Mucosa of descending colon (tissue), 3 donors: ENCODE data around the gene TIA1. TPM values are rescaled to one million over a fixed set of nuclear protein-coding genes. Genes with fewer than 3 reads are reported as not detected.

ENCODE experiments used
- ATAC-seq: fragments of 200-7000 bp; cut with Tn5 transposase; one replicate; pipeline ENCODE4 v1.9.1; 2020; ENCODE audit warnings: mild to moderate bottlenecking, moderate library complexity
- DNase-seq, 3 donors: peaks; one replicate each; pipeline ENCODE4 v3.0.0-alpha.2; 2020
- H3K36me3 ChIP-seq: fragments of 200-600 bp; one replicate; pipeline ENCODE4 v1.8.0; 2021; ENCODE audit warnings: low read depth, mild to moderate bottlenecking
- H3K4me1 ChIP-seq: fragments of 200-600 bp; one replicate; pipeline ENCODE4 v1.8.0; 2021; ENCODE audit warnings: low read depth, mild to moderate bottlenecking
- H3K4me3 ChIP-seq: fragments of 200-600 bp; one replicate; pipeline ENCODE4 v1.8.0; 2021; ENCODE audit warnings: mild to moderate bottlenecking
- H3K9me3 ChIP-seq: fragments of 200-600 bp; one replicate; pipeline ENCODE4 v1.8.0; 2021; ENCODE audit warnings: mild to moderate bottlenecking
- intact Hi-C, 2 donors: fragments of 100-400 bp; cut with DNase I in 1 of 2; cut with micrococcal nuclease in 1 of 2; formaldehyde crosslinking; loops; one replicate each; pipeline versions ENCODE4 v1.11.0 to v1.11.1; 2022; cut with DNase I, micrococcal nuclease
- total RNA-seq, 3 donors: library from RNA; stranded (reverse); fragmentation: NEBNext Ultra II Directional in 2 of 3; extraction: Animal tissue kit (Norgen Biotek cat#: 25700) in 2 of 3; gene quantifications; one replicate each; pipeline versions ENCODE4 v1.2.1 to v1.2.4, GENCODE V29; 2021 to 2023
- TF ChIP-seq, protein P1 (sequence below): fragments of 200-600 bp; IDR thresholded peaks from one replicate; pipeline ENCODE4 v1.8.0; 2022; ENCODE audit warnings: antibody characterized with exemption, mild to moderate bottlenecking
- donor health status: DM: no; HTN: no; CAD: no; lungs with moderate emphysema.
- donor health status: DM: no; HTN: no; CAD: no.
- donor health status: DM: no; HTN: yes; CAD: no.

The TIA1 gene
- total RNA-seq, 3 donors from 2014 or later: 83.0 to 135 (median 115) TPM

DNA sequence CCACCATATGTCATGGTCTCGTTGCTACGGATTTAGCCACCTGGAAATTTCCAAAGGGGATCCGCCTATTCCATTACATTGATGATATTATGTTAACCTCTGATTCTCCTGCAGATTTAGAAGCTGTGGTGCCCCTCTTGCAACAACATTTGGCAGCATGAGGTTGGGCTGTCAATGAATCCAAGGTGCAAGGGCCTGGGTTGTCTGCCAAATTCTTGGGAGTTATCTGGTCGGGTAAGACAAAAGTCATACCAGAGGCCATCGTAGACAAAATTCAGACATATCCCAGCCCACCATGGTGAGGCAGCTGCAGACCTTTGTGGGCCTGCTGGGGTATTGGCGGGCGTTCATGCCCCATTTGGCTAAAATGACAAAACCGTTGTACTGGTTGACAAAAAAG, 44.0 kb downstream of the TIA1 start:
- TF ChIP-seq, protein P1, sequence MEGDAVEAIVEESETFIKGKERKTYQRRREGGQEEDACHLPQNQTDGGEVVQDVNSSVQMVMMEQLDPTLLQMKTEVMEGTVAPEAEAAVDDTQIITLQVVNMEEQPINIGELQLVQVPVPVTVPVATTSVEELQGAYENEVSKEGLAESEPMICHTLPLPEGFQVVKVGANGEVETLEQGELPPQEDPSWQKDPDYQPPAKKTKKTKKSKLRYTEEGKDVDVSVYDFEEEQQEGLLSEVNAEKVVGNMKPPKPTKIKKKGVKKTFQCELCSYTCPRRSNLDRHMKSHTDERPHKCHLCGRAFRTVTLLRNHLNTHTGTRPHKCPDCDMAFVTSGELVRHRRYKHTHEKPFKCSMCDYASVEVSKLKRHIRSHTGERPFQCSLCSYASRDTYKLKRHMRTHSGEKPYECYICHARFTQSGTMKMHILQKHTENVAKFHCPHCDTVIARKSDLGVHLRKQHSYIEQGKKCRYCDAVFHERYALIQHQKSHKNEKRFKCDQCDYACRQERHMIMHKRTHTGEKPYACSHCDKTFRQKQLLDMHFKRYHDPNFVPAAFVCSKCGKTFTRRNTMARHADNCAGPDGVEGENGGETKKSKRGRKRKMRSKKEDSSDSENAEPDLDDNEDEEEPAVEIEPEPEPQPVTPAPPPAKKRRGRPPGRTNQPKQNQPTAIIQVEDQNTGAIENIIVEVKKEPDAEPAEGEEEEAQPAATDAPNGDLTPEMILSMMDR: no peak
- Histone ChIP-seq H3K36me3 (no peaks in the 10 kb centered on the region), H3K4me1 (no peaks in the 10 kb centered on the region), H3K9me3 (no peaks in the 10 kb centered on the region), H3K4me3 (no peak overlapping the region)
- intact Hi-C loops: no loop called here
- no peak for DNase-seq
- ATAC-seq: no peak

DNA sequence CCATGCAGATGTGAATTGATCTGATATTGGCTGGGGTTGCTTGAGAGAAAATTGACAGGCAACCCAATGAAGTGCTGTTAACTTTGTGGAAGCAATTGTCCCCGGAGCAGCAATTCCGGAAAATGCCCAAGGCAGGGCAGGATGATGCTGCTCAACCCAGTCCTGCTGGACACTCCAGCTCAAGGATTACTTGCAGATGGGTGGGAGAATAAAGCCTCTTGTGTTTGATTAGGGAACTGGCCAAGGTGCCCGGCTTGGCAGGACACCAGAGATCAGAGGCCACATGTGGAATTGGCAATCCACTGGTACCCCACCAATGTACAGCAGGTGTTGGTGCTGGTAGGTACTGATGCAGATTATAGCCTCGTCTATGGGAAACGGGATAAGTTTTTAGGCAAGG, 45.3 kb downstream of the TIA1 start:
- Histone ChIP-seq H3K4me3 (no peak overlapping the region), H3K9me3 (no peaks in the 10 kb centered on the region), H3K36me3 (no peaks in the 10 kb centered on the region), H3K4me1 (no peaks in the 10 kb centered on the region)
- TF ChIP-seq, protein P1: no peak
- no peak for DNase-seq
- intact Hi-C loops: no loop called here
- no peak for ATAC-seq

DNA sequence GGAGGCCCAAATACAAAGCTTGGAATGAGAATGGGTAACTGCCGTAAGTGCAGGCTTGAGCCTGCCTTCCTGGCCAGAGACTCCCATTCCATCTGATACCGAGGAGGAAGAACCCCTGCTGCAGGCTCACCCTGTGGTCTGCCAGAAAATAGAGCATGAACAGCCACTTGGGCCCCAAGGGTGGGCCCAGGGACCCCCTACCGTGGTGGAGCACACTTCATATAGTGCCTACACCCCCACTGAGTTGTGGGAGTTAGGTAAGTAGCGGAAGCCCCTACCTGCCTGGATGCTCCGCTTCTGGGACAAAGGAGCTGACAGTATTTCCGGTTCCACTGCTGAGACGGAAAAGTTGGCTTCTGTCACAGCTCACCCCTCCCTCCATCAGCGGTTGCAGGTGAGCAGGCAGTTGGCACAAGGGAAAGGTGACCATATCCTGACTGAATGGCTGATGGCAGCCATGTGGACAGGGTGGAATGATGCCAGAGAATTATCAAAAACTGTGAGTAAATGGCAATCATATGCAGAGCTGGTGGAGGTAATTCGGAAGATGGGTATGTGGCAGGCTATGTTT, 46.1 kb downstream of the TIA1 start:
- Histone ChIP-seq H3K9me3 (no peaks in the 10 kb centered on the region), H3K4me1 (no peaks in the 10 kb centered on the region), H3K36me3 (no peaks in the 10 kb centered on the region), H3K4me3 (no peak overlapping the region)
- peak; percentile 54 for ATAC-seq
- intact Hi-C loops: no loop called here
- DNase-seq: no peak
- TF ChIP-seq, protein P1: no peak

DNA sequence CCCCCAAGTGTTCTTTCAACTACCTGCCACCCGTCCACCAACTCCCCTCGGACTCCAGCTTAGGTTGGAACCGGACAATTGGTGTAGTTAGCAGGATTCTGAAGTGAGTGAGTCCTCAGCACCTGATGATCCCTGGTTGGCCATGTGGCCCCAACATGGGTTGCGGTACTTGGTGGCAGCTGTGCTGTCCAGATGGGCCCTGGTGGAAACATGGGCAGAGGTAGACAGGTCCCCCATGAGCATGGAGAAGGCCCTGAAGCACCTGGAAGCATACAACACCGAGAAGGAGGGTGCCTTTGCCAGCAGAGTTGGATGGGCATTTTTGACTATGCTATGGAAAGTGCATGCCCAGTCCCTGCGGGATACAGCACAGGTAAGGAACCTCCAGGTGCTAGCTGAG, 46.6 kb downstream of the TIA1 start:
- TF ChIP-seq, protein P1: no peak
- no peak for DNase-seq
- H3K4me3 ChIP-seq: no peak overlapping the region
- ATAC-seq: no peak
- H3K4me1 ChIP-seq: no peaks in the 10 kb centered on the region
- no peaks in the 10 kb centered on the region for H3K36me3 ChIP-seq
- intact Hi-C loops: no loop called here
- no peaks in the 10 kb centered on the region for H3K9me3 ChIP-seq

DNA sequence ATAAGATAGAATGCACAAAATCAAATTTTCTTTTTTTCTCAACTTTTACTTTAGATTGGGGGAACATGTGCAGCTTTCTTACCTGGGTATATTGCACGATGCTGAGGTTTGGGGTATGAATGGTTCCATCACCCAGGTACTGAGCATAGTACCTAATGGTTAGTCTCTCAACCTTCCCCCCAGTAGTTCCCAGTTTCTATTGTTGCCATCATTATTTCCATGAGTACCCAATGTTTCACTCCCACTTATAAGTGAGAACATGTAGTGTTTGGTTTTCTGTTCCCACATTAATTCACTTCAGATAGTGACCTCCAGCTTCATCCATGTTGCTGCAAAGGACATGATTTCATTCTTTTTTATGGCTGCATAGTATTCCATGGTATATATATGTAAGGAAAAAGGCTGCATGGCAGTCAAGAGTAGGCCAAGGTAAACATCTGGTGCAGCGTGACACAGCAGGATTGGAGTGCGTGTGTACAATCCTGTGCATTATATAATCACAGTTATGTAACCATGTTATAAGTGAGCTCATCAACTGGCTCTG, 47.1 kb downstream of the TIA1 start:
- H3K4me1 ChIP-seq: no peaks in the 10 kb centered on the region
- TF ChIP-seq, protein P1: no peak
- intact Hi-C loops: no loop called here
- ATAC-seq (no peak), DNase-seq (no peak)
- H3K4me3 ChIP-seq: no peak overlapping the region
- H3K9me3 ChIP-seq: no peaks in the 10 kb centered on the region
- no peaks in the 10 kb centered on the region for H3K36me3 ChIP-seq
